ENCODE results near the gene GNAT1.

- TF ChIP-seq, protein P1, sequence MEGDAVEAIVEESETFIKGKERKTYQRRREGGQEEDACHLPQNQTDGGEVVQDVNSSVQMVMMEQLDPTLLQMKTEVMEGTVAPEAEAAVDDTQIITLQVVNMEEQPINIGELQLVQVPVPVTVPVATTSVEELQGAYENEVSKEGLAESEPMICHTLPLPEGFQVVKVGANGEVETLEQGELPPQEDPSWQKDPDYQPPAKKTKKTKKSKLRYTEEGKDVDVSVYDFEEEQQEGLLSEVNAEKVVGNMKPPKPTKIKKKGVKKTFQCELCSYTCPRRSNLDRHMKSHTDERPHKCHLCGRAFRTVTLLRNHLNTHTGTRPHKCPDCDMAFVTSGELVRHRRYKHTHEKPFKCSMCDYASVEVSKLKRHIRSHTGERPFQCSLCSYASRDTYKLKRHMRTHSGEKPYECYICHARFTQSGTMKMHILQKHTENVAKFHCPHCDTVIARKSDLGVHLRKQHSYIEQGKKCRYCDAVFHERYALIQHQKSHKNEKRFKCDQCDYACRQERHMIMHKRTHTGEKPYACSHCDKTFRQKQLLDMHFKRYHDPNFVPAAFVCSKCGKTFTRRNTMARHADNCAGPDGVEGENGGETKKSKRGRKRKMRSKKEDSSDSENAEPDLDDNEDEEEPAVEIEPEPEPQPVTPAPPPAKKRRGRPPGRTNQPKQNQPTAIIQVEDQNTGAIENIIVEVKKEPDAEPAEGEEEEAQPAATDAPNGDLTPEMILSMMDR (optimal IDR thresholded peaks at IDR 0.05 in 1 of 3, IDR thresholded peaks at IDR 0.05 in 1 of 3, conservative IDR thresholded peaks at IDR 0.05 in 1 of 3; ENCODE audit: extremely low read depth in 1 of 3, insufficient read depth in 2 of 3, low read length in 3 of 3), result no peak
- no peak for TF ChIP-seq EZH2 (IDR thresholded peaks at IDR 0.05; ENCODE audit: low read length)
These were observed 24.2 kb upstream of the GNAT1 start for GRCh38 chr3:50167069-50167840.
